H9 (cell line): Measurements from ENCODE around the gene NME8. TPM values are rescaled to one million over a fixed set of nuclear protein-coding genes. Genes with fewer than 3 reads are reported as not detected.

ENCODE experiments used
- DNase-seq: peaks from one replicate; pipeline ENCODE4 v3.0.0-alpha.2; 2017
- H2AFZ ChIP-seq: one replicate; pipeline ENCODE4 v1.6.1; 2013; ENCODE audit warnings: mild to moderate bottlenecking, low read length, control low read depth, moderate library complexity
- H2AK5ac ChIP-seq: 2 replicates; pipeline ENCODE4 v1.6.1; 2013; ENCODE audit warnings: low read length, control low read depth, mixed read lengths; ENCODE audit not compliant: insufficient read length
- H2BK120ac ChIP-seq: one replicate; pipeline ENCODE4 v1.6.1; 2013; ENCODE audit warnings: low read depth, mild to moderate bottlenecking, low read length, control low read depth, inconsistent platforms; ENCODE audit not compliant: poor library complexity, severe bottlenecking
- H2BK12ac ChIP-seq: 2 replicates; pipeline ENCODE4 v1.6.1; 2013; ENCODE audit warnings: low read length, control low read depth, mixed read lengths, low read depth; ENCODE audit not compliant: insufficient read length
- H2BK15ac ChIP-seq: 2 replicates; pipeline ENCODE4 v1.6.1; 2013; ENCODE audit warnings: low read depth, low read length, control low read depth
- H2BK20ac ChIP-seq: one replicate; pipeline ENCODE4 v1.6.1; 2013; ENCODE audit warnings: low read depth, mild to moderate bottlenecking, low read length, control low read depth, inconsistent platforms; ENCODE audit not compliant: poor library complexity, severe bottlenecking
- H2BK5ac ChIP-seq: 2 replicates; pipeline ENCODE4 v1.6.1; 2013; ENCODE audit warnings: low read length, control low read depth, mixed read lengths; ENCODE audit not compliant: insufficient read length
- H3K14ac ChIP-seq: 2 replicates; pipeline ENCODE4 v1.6.1; 2013; ENCODE audit warnings: low read length, control low read depth; ENCODE audit not compliant: insufficient read depth
- H3K18ac ChIP-seq: 2 replicates; pipeline ENCODE4 v1.6.1; 2013; ENCODE audit warnings: low read depth, mild to moderate bottlenecking, mixed read lengths, low read length, control low read depth; ENCODE audit not compliant: insufficient read length
- H3K23ac ChIP-seq: 2 replicates; pipeline ENCODE4 v1.6.1; 2013; ENCODE audit warnings: low read length, control low read depth, mixed read lengths, low read depth; ENCODE audit not compliant: insufficient read length
- H3K23me2 ChIP-seq: 2 replicates; pipeline ENCODE4 v1.6.1; 2013; ENCODE audit warnings: low read depth, mild to moderate bottlenecking, mixed read lengths, low read length, control low read depth; ENCODE audit not compliant: insufficient read length, poor library complexity, severe bottlenecking
- H3K27ac ChIP-seq: 2 replicates; pipeline ENCODE4 v1.5.1; 2013; ENCODE audit warnings: low read length, control low read depth, mixed read lengths, low read depth; ENCODE audit not compliant: insufficient read length
- H3K27me3 ChIP-seq: 2 replicates; pipeline ENCODE4 v1.6.1; 2013; ENCODE audit warnings: low read length, control low read depth, inconsistent platforms; ENCODE audit not compliant: insufficient read depth
- H3K4ac ChIP-seq: 2 replicates; pipeline ENCODE4 v1.6.1; 2013; ENCODE audit warnings: low read depth, mild to moderate bottlenecking, control low read depth, inconsistent platforms, low read length, moderate library complexity
- H3K4me1 ChIP-seq: 2 replicates; pipeline ENCODE4 v1.6.1; 2013; ENCODE audit warnings: low read length, control low read depth, inconsistent platforms; ENCODE audit not compliant: insufficient read depth
- H3K4me2 ChIP-seq: 2 replicates; pipeline ENCODE4 v1.6.1; 2013; ENCODE audit warnings: low read length, control low read depth, mixed read lengths; ENCODE audit not compliant: insufficient read length, insufficient read depth
- H3K56ac ChIP-seq: 2 replicates; pipeline ENCODE4 v1.6.1; 2013; ENCODE audit warnings: low read depth, mild to moderate bottlenecking, mixed read lengths, low read length, control low read depth; ENCODE audit not compliant: insufficient read length
- H3K79me1 ChIP-seq: 2 replicates; pipeline ENCODE4 v1.6.1; 2013; ENCODE audit warnings: low read depth, mild to moderate bottlenecking, moderate library complexity, low read length, control low read depth, inconsistent platforms; ENCODE audit not compliant: insufficient read depth, poor library complexity, severe bottlenecking
- H3K79me2 ChIP-seq: 2 replicates; pipeline ENCODE4 v1.6.1; 2013; ENCODE audit warnings: low read length, control low read depth, inconsistent platforms; ENCODE audit not compliant: insufficient read depth
- H3K9ac ChIP-seq: 2 replicates; pipeline ENCODE4 v1.6.1; 2013; ENCODE audit warnings: low read length, control low read depth, mixed read lengths; ENCODE audit not compliant: insufficient read length; ENCODE audit errors: extremely low read depth
- H3K9me3 ChIP-seq: one replicate; pipeline ENCODE4 v1.6.1; 2013; ENCODE audit warnings: low read depth, low read length, inconsistent platforms; ENCODE audit not compliant: control insufficient read depth
- H3T11ph ChIP-seq: one replicate; pipeline ENCODE4 v1.6.1; 2013; ENCODE audit warnings: mild to moderate bottlenecking, low read length, control low read depth, inconsistent platforms
- H4K20me1 ChIP-seq: one replicate; pipeline ENCODE4 v1.6.1; 2013; ENCODE audit not compliant: control insufficient read depth, insufficient read length, insufficient read depth
- H4K5ac ChIP-seq: 2 replicates; pipeline ENCODE4 v1.6.1; 2013; ENCODE audit warnings: low read depth, mild to moderate bottlenecking, mixed read lengths, low read length, control low read depth; ENCODE audit not compliant: insufficient read length
- H4K8ac ChIP-seq: replicated peaks from 2 replicates; pipeline ENCODE4 v1.6.1; 2013; ENCODE audit warnings: low read length, control low read depth, mixed read lengths, low read depth; ENCODE audit not compliant: insufficient read length
- H4K91ac ChIP-seq: 2 replicates; pipeline ENCODE4 v1.6.1; 2013; ENCODE audit warnings: low read depth, mild to moderate bottlenecking, moderate library complexity, mixed read lengths, low read length, control low read depth; ENCODE audit not compliant: insufficient read length
- H3K27ac Mint-ChIP-seq, 3 experiments: 2 replicates in 2 of 3; 3 replicates in 1 of 3; pipeline ENCODE4 v1.8.0; 2020 to 2021; ENCODE audit warnings: mixed read lengths in 3 of 3, mild to moderate bottlenecking in 1 of 3, moderate library complexity in 1 of 3
- H3K27me3 Mint-ChIP-seq: 2 replicates; pipeline ENCODE4 v1.8.0; 2021; ENCODE audit warnings: low read depth, mild to moderate bottlenecking, moderate library complexity, mixed read lengths
- H3K36me3 Mint-ChIP-seq, 3 experiments: 2 replicates in 2 of 3; 3 replicates in 1 of 3; pipeline ENCODE4 v1.8.0; 2020 to 2021; ENCODE audit warnings: low read depth in 3 of 3, mixed read lengths in 3 of 3; ENCODE audit not compliant: insufficient read depth in 1 of 3
- H3K4me1 Mint-ChIP-seq, 2 experiments: 2 replicates each; pipeline ENCODE4 v1.8.0; 2020; ENCODE audit warnings: mixed read lengths in 2 of 2
- H3K4me3 Mint-ChIP-seq, 2 experiments: 2 replicates in 1 of 2; 3 replicates in 1 of 2; pipeline ENCODE4 v1.8.0; 2020 to 2021; ENCODE audit warnings: mild to moderate bottlenecking in 2 of 2, mixed read lengths in 2 of 2, moderate library complexity in 1 of 2
- H3K9me3 Mint-ChIP-seq, 2 experiments: 2 replicates in 1 of 2; 3 replicates in 1 of 2; pipeline ENCODE4 v1.8.0; 2020; ENCODE audit warnings: mild to moderate bottlenecking in 2 of 2, mixed read lengths in 2 of 2, moderate library complexity in 1 of 2
- WGBS: extraction: QIAGEN DNeasy Blood & Tissue Kit; methylation state at CpG from one replicate; pipeline ENCODE4 v1.1.7; 2013; ENCODE audit warnings: missing lambda C conversion rate, low lambda C conversion rate, mixed read lengths; ENCODE audit not compliant: insufficient read length; ENCODE audit errors: extremely low coverage; 5-methylcytosine and 5-hydroxymethylcytosine counted together
- total RNA-seq: library from RNA; stranded (reverse); gene quantifications from 2 replicates; pipeline ENCODE4 v1.2.1, GENCODE V29; 2021
- TF ChIP-seq, protein P1 (sequence below): fragments of 200-600 bp; sonication (generic); conservative IDR thresholded peaks from 3 replicates; pipeline ENCODE4 v1.8.0; 2021; ENCODE audit warnings: antibody characterized with exemption, mild to moderate bottlenecking

Gene NME8
- total RNA-seq, 1 experiment from 2014 or later: 0.33 TPM

DNA sequence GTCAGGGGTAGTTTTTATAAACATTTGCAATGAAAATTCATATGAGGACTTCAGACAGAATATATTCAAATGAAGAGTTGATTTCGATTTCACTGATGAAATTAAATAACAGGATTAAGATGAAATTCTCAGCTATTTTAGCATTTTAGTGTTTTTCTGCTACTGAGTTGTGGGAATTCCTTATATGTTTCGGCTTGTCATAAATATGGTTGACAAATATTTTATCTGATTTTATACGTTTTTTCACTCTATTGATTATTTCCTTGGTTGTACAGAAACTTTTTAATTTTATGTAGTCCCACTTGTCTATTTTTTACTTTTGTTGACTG, 14.6 kb upstream of the NME8 start:
- H2AFZ ChIP-seq: no peak overlapping the region
- no peak overlapping the region for H2BK120ac ChIP-seq
- H4K20me1 ChIP-seq: no peaks in the 10 kb centered on the region
- no peak overlapping the region for H4K5ac ChIP-seq
- Mint-ChIP-seq H3K27me3 (no peaks in the 10 kb centered on the region), H3K36me3 (no peaks in the 10 kb centered on the region; a peak in 1 of 7 replicates), H3K4me3 (no peak overlapping the region), H3K4me1 (peaks cover 0 to 7% of the 10 kb centered on the region in 2 experiments; a peak in 2 of 4 replicates), H3K27ac (no peak overlapping the region), H3K9me3 (no peaks in the 10 kb centered on the region; a peak in 1 of 5 replicates)
- H3K79me1 ChIP-seq: no peaks in the 10 kb centered on the region
- no peak overlapping the region for H4K91ac ChIP-seq
- H3K4me2 ChIP-seq: peak overlapping the region; percentile 38
- no peak overlapping the region for H2BK12ac ChIP-seq
- H3T11ph ChIP-seq: no peak overlapping the region
- no peaks in the 10 kb centered on the region for H3K79me2 ChIP-seq
- no peak overlapping the region for H2BK5ac ChIP-seq
- no peak overlapping the region for H3K27ac ChIP-seq
- no peak overlapping the region for H4K8ac ChIP-seq
- H3K23ac ChIP-seq: no peak overlapping the region
- H2BK20ac ChIP-seq: no peak overlapping the region
- no peak overlapping the region for H3K4ac ChIP-seq
- H3K56ac ChIP-seq: no peak overlapping the region
- H3K9me3 ChIP-seq: no peaks in the 10 kb centered on the region
- TF ChIP-seq, protein P1, sequence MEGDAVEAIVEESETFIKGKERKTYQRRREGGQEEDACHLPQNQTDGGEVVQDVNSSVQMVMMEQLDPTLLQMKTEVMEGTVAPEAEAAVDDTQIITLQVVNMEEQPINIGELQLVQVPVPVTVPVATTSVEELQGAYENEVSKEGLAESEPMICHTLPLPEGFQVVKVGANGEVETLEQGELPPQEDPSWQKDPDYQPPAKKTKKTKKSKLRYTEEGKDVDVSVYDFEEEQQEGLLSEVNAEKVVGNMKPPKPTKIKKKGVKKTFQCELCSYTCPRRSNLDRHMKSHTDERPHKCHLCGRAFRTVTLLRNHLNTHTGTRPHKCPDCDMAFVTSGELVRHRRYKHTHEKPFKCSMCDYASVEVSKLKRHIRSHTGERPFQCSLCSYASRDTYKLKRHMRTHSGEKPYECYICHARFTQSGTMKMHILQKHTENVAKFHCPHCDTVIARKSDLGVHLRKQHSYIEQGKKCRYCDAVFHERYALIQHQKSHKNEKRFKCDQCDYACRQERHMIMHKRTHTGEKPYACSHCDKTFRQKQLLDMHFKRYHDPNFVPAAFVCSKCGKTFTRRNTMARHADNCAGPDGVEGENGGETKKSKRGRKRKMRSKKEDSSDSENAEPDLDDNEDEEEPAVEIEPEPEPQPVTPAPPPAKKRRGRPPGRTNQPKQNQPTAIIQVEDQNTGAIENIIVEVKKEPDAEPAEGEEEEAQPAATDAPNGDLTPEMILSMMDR: peak; percentile 24; the same call in 2 of the 3 replicates
- H3K9ac ChIP-seq: no peak overlapping the region
- H3K23me2 ChIP-seq: no peaks in the 10 kb centered on the region
- DNase-seq: no peak
- H3K4me1 ChIP-seq: no peaks in the 10 kb centered on the region; the same call in 1 of the 2 replicates
- no peaks in the 10 kb centered on the region for H3K27me3 ChIP-seq
- no peak overlapping the region for H2AK5ac ChIP-seq
- no peak overlapping the region for H3K14ac ChIP-seq
- H2BK15ac ChIP-seq: no peak overlapping the region
- H3K18ac ChIP-seq: no peak overlapping the region
- no CpG with 5 or more reads among the region's 3 CpGs for WGBS
